SK-MEL-5 (cell line): ENCODE data around the gene PAX7. TPM values are rescaled to one million over a fixed set of nuclear protein-coding genes. Genes with fewer than 3 reads are reported as not detected.
A peak's percentile ranks its signal among the peaks of the same experiment; 100 is the strongest.
"Not testable (repeated sequence)": the region's sequence is repeated elsewhere in the genome, so short reads cannot be mapped to it uniquely, and the experiment has no call there.

Experiments used
- DNase-seq: peaks from one replicate; pipeline ENCODE4 v3.0.0-alpha.2; 2016; ENCODE audit warnings: low read depth, low spot score
- in situ Hi-C: cut with HindIII; loops from 2 replicates; pipeline ENCODE4 v1.10.0; 2016; ENCODE audit warnings: low sequenced_read_pairs, high pct_unique_total_duplicates, low pct_unique_long_range_greater_than_20kb
- polyA plus RNA-seq, 2 experiments: library from polyadenylated mRNA; depleted of rRNA; stranded (reverse); fragments of >200 nt; gene quantifications; 2 replicates each; pipeline ENCODE4 v1.2.3, GENCODE V29; 2015
- total RNA-seq: library from RNA; depleted of rRNA; stranded (reverse); fragments of >200 nt; shearing (Covaris generic); gene quantifications from 2 replicates; pipeline ENCODE4 v1.2.3, GENCODE V29; 2014; rRNA removed

PAX7 gene
- total RNA-seq = not detected in 2 replicates
- not detected in 2 replicates for polyA plus RNA-seq (2015; cell fraction: cytosol; rRNA removed)
- polyA plus RNA-seq (2015; cell fraction: nucleus; rRNA removed) = not detected in 2 replicates

- in situ Hi-C loops = no loop called here
- no peak for DNase-seq
These were observed at the start of gene PAX7 for GRCh38 chr1:18630511-18631495. Gene PAX7 (plus strand): TSS chr1:18630846. CDS start chr1:18631604, 758 bp downstream.

DNA sequence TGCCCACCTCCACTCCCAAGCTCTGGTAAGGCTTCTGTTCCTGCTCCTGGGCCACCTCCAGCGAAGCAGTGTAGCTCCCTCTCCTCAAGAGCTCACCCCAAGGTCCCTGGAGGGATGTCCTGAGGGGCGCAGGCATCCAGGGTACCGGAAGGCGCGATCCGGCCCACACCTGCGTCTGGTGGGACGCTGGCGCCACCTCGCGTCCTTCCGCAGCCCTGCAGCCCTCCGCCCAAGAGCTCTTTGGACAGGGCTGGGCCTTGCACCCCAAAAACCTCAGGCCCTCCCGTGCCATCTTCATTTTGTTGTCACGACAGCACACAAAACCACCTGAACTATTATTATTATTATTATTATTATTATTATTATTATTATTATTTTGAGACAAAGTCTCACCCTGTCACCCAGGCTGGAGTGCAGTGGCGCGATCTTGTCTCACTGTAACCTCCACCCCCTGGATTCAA, 49.2 kb upstream of the PAX7 start:
- in situ Hi-C loops = no loop called here
- DNase-seq = peak; percentile 27

- in situ Hi-C loops = no loop called here
- DNase-seq = no peak
These were observed 47.8 kb upstream of the PAX7 start for GRCh38 chr1:18582890-18583289.

DNA sequence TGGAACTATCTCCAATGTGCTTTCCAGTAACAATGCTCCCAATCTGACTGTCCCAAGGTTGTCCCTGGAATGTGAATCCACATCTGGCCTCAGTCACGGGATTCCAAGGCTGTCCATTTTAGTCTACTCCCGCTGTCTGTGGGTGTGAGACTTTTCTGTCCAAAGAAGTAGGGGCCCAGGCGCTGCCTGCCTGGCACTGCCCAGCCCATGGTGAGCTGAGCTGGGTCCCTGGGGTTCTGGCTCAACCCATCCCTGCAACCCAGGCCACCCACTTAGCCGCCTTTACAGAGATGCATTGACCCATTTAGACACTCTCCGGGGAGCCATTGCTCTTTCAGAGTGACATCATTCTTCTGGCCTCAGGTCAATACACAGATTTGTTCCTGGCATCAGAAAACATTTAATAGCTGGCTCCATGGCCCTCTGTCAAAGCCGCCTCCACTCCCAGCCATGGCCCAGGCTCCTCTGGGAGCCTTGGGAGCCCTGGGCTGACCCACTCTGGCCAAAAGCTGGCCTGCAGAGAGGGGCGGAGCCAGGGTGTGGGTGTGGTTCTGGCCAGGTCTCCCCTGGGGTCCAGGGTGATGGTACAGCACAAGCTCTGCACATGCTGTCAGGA, 47.2 kb upstream of the PAX7 start:
- no peak for DNase-seq
- in situ Hi-C loops = no loop called here

DNA sequence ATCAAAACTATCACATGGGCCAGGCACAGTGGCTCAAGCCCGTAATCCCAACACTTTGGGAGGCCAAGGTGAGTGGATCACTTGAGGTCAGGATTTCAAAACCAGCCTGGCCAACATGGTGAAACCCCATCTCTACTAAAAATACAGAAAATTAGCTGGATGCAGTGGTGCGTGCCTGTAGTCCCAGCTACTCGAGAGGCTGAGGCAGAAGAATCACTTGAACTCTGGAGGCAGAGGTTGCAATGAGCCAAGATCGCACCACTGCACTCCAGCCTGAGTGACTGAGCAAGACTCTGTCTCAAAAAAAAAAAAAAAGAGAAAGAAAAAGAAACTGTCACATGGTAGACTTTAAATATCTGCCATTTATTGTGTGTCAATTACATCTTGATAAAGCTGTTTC, 44.6 kb upstream of the PAX7 start:
- DNase-seq, in situ Hi-C loops: not testable (repeated sequence)

GRCh38 chr1:18588093-18588492, 42.6 kb upstream of the PAX7 start:
- no peak for DNase-seq
- in situ Hi-C loops = no loop called here

GRCh38 chr1:18592368-18592767, 38.3 kb upstream of the PAX7 start:
- in situ Hi-C loops = no loop called here

GRCh38 chr1:18597160-18598042, 33.2 kb upstream of the PAX7 start:
- peak; percentile 46 for DNase-seq
- in situ Hi-C loops = no loop called here

More at GRCh38 chr1:18592368-18592767, 38.3 kb upstream of the PAX7 start:
- DNase-seq = peak; percentile 52

DNA sequence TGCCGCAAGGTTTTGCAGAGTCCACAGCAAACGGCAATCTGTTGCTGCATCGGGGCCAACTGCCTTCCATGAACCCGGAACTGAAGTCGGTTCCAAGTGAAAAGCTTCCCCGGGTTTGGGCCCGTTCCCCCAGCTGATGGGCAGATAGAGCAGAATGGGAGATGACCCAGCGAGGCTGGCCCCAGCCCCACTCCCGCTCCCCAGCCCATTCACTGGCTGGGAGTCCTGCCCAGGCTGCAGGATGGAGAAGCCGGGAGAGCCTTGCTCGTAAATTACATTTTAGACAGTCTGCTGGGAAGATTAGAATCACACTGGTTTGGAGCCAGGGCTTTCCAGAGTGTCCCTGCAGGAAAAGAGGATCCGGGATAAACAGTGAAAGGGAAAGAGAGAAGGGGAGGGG, 31.6 kb upstream of the PAX7 start:
- in situ Hi-C loops = no loop called here
- no peak for DNase-seq

DNA sequence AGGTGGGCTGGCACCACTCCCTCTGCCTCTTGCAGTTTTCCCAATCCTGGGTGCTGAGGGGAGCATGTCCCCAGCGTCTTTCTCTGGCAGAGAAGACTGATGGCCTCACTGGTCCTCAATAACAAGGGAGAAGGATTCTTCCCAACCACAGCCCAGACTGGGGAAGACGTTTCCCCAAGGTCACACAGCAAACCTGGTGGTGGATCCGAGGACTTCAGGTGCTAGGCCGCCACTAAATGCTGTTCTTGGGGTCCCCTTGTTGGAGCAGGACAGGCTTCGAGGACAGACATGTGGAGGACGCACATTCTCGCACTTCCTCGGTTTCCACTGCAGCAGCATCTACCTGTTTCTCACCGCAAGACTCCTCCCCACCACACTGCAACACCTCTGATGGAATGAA, 30.9 kb upstream of the PAX7 start:
- in situ Hi-C loops = no loop called here
- DNase-seq = no peak

- no peak for DNase-seq
- in situ Hi-C loops = no loop called here
These were observed 28.0 kb upstream of the PAX7 start for GRCh38 chr1:18602533-18603211.

DNA sequence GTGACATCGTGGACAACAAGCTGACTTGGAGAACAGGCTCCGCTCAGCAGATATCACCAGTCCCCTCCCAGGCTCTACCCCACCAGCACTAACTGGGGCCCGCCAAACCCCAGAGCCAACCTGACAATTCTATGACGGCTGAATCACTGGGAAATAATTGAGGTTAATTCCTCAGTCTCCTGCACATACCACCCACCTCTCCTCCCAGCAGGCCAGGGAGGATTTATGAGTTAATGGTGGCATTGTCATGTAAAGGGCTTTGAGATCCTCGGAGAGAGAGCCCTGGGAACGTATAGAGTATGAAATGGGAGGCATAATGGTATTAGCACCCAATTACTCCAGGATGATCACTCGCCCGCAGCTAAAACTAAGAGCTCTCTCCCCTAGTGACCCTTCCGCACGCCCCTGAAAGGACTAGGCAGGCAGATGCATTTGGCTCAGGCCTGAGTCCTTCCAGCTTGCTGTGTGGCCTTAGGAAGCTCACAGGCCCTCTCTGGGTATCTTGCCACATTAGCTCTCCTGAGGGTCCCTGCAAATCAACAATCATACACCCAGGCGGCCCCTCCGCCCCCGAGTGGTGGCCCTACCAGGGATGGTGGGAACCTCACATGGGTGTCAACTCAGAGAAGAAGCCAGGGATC, 27.3 kb upstream of the PAX7 start:
- in situ Hi-C loops = no loop called here
- DNase-seq = no peak

DNA sequence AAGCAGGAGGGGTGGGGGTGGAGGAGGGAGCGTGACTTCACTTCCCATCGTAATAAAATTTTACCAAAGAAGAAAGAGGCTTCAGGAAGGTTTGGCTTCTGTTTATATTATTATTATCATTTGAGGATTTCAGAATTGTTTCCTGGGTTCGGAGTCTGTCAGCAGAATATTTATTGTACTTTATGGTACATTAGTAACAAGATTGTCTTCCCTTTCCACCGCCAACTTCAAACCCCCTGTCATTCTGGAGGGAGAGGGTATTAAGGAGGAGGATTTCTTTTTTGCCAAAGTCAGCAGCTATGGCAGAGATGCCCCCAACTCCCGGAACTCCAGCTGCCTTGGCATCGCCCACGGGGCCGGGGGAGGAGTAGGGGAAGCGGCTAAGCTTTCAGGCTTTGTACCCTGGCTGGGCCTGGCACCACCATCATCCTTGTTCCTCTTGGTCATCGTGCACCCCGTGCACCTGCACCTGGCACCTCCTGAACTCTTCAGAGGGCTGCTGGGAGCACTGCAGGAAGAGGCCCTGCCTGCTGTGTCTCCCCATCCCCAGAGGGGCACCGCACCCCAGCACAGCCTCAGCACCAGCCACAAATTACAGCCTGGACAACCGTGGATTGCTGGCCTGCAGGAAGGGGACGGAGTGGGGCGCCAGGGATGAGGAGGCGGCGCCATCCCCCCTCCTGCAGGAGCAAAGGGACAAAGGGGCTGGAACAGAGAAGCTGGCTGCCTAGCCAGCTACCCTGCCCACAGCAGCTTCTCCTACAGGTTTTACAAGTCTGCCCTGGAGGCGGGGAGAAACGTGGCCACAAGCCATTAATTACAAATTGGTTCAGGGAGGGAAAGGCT, 24.0 kb upstream of the PAX7 start:
- DNase-seq = no peak
- in situ Hi-C loops = no loop called here

DNA sequence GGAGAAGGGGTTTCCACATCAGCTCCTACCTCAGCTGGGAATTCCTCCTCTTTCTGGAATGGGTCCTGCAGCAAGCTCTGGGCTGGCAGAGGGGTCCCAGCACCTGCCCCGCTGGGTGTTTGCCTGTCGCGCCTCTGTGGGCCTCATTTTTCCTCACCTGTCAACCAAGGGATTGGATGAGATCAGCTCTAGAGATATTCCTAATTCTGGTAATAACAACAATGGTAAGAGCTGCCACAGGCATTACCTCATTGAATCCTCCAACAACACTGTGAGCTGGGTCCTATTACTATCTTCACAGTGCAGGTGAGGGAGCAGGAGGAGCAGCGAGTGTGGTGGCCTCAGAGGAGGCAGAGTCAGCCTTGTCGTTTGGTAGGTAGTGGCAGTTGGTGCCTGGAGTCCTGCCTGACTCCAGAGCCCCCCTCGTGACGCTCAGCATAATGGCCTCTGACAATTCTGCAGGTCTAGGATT, 23.3 kb upstream of the PAX7 start:
- DNase-seq = no peak
- in situ Hi-C loops = no loop called here

DNA sequence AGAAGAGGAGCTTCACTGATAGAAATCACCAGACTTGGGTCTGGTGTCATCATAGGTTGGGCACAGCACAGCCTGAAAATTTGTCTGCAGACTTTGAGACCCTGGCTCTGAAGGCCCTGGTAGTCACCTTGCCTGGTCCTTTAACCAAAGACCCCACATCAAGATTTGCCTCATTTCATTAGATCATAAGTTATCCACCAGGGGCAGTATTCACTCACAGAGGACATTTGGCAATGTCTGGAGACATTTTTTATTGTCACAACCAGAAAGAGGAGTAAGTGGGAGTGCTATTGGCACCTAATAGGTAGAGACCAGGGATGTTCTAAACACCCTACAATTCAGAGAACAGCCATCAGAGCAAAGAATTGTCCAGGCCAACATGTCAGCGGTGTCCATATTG, 22.1 kb upstream of the PAX7 start:
- in situ Hi-C loops = no loop called here
- peak; percentile 24 for DNase-seq

DNA sequence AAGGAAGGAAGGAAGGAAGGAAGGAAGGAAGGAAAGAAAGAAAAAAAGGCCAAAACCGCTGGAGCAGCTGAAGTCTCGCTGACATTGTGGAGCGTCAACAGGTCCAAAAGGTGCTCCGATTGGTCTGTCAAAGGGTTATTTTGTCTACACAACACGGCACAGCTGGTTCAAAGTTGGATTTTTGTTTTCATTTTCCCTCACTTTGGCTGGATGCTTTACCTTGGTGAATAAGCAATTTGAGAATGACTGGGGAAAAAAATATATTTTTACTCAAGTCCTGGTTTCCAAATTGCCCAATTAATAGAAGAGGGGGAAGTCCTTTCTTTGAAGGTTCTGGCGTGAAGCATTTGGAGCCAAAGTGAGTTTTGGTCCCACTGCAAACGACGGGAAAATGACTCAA, 19.3 kb upstream of the PAX7 start:
- no peak for DNase-seq
- in situ Hi-C loops = no loop called here
